ENCODE data around the gene ARSG.

ARSG gene

GRCh38 chr17:68326681-68327080 is 35.4 kb downstream of the ARSG start:
- Histone ChIP-seq H3F3A (ENCODE audit: control insufficient read depth, insufficient read depth) (no peaks in the 10 kb centered on the region), H3K4me3 (ENCODE audit: low read length) (no peak overlapping the region), H3K27me3 (ENCODE audit: control insufficient read depth, low read length) (no peaks in the 10 kb centered on the region), H3K9me2 (replicated peaks; ENCODE audit: control insufficient read depth, low read length) (no peaks in the 10 kb centered on the region), H3K9me3 (ENCODE audit: control insufficient read depth, insufficient read depth, low read length) (no peaks in the 10 kb centered on the region), H4K20me1 (ENCODE audit: control insufficient read depth, insufficient read depth, low read depth, low read length) (no peaks in the 10 kb centered on the region), H3K4me1 (ENCODE audit: control insufficient read depth, low read length) (no peaks in the 10 kb centered on the region), H3K79me2 (ENCODE audit: control insufficient read depth, low read length) (no peaks in the 10 kb centered on the region), H3K4me2 (ENCODE audit: low read length) (no peak overlapping the region), H3K27ac (ENCODE audit: low read depth, low read length) (no peak overlapping the region), H3K36me3 (ENCODE audit: control insufficient read depth, low read length) (no peaks in the 10 kb centered on the region)
- TF ChIP-seq EZH2phosphoT487 (IDR thresholded peaks at IDR 0.05; ENCODE audit: borderline replicate concordance, low read length) (no peak), CTCF (IDR thresholded peaks at IDR 0.05; ENCODE audit: low read depth, low read length, poor library complexity, severe bottlenecking) (no peak)

GRCh38 chr17:68327823-68328557 is 36.7 kb downstream of the ARSG start:
- Histone ChIP-seq H3K27me3 (ENCODE audit: control insufficient read depth, low read length) (no peaks in the 10 kb centered on the region), H3K79me2 (ENCODE audit: control insufficient read depth, low read length) (no peaks in the 10 kb centered on the region), H3K9me2 (replicated peaks; ENCODE audit: control insufficient read depth, low read length) (no peaks in the 10 kb centered on the region), H3K4me1 (ENCODE audit: control insufficient read depth, low read length) (no peaks in the 10 kb centered on the region), H4K20me1 (ENCODE audit: control insufficient read depth, insufficient read depth, low read depth, low read length) (no peaks in the 10 kb centered on the region), H3K36me3 (ENCODE audit: control insufficient read depth, low read length) (no peaks in the 10 kb centered on the region), H3F3A (ENCODE audit: control insufficient read depth, insufficient read depth) (no peaks in the 10 kb centered on the region), H3K27ac (ENCODE audit: low read depth, low read length) (no peak overlapping the region), H3K4me2 (ENCODE audit: low read length) (no peak overlapping the region), H3K4me3 (ENCODE audit: low read length) (no peak overlapping the region), H3K9me3 (ENCODE audit: control insufficient read depth, insufficient read depth, low read length) (no peaks in the 10 kb centered on the region)
- TF ChIP-seq CTCF (IDR thresholded peaks at IDR 0.05; ENCODE audit: low read depth, low read length, poor library complexity, severe bottlenecking) (no peak), EZH2phosphoT487 (IDR thresholded peaks at IDR 0.05; ENCODE audit: borderline replicate concordance, low read length) (no peak)

GRCh38 chr17:68328676-68329075 is 37.4 kb downstream of the ARSG start:
- no peaks in the 10 kb centered on the region for H3K27me3 ChIP-seq (ENCODE audit: control insufficient read depth, low read length)
- no peaks in the 10 kb centered on the region for H3K9me2 ChIP-seq (replicated peaks; ENCODE audit: control insufficient read depth, low read length)
- H3K9me3 ChIP-seq (ENCODE audit: control insufficient read depth, insufficient read depth, low read length) = no peaks in the 10 kb centered on the region
- H3K27ac ChIP-seq (ENCODE audit: low read depth, low read length) = no peak overlapping the region
- H3K4me3 ChIP-seq (ENCODE audit: low read length) = no peak overlapping the region
- no peaks in the 10 kb centered on the region for H3K4me1 ChIP-seq (ENCODE audit: control insufficient read depth, low read length)
- H3K79me2 ChIP-seq (ENCODE audit: control insufficient read depth, low read length) = no peaks in the 10 kb centered on the region
- H4K20me1 ChIP-seq (ENCODE audit: control insufficient read depth, insufficient read depth, low read depth, low read length) = no peaks in the 10 kb centered on the region
- TF ChIP-seq EZH2phosphoT487 (IDR thresholded peaks at IDR 0.05; ENCODE audit: borderline replicate concordance, low read length) = no peak
- TF ChIP-seq CTCF (IDR thresholded peaks at IDR 0.05; ENCODE audit: low read depth, low read length, poor library complexity, severe bottlenecking) = no peak
- no peaks in the 10 kb centered on the region for H3F3A ChIP-seq (ENCODE audit: control insufficient read depth, insufficient read depth)
- H3K4me2 ChIP-seq (ENCODE audit: low read length) = no peak overlapping the region
- H3K36me3 ChIP-seq (ENCODE audit: control insufficient read depth, low read length) = no peaks in the 10 kb centered on the region
